Ascending aorta (tissue), 2 donors: Measurements from ENCODE around the gene PANK4. TPM values are rescaled to one million over a fixed set of nuclear protein-coding genes. Genes with fewer than 3 reads are reported as not detected.

Source experiments
- DNase-seq, 2 donors: peaks; one replicate each; pipeline ENCODE4 v3.0.0-alpha.2; 2019; ENCODE audit warnings: low spot score in 2 of 2
- H3K27ac ChIP-seq, 2 donors: fragments of 200-600 bp; sonication (generic); one replicate each; pipeline ENCODE4 v1.5.1; 2016 to 2017; ENCODE audit warnings: mild to moderate bottlenecking in 1 of 2
- H3K27me3 ChIP-seq: fragments of 200-600 bp; sonication (generic); one replicate; pipeline ENCODE4 v1.5.1; 2017
- H3K36me3 ChIP-seq, 2 donors: fragments of 200-600 bp; sonication (generic); one replicate each; pipeline ENCODE4 v1.5.1; 2016
- H3K4me1 ChIP-seq, 2 donors: fragments of 200-600 bp; sonication (generic); one replicate each; pipeline ENCODE4 v1.5.1; 2016 to 2017; ENCODE audit warnings: mild to moderate bottlenecking in 1 of 2
- H3K4me3 ChIP-seq, 2 donors: fragments of 200-600 bp; sonication (generic); one replicate each; pipeline ENCODE4 v1.5.1; 2016 to 2017; ENCODE audit warnings: mild to moderate bottlenecking in 1 of 2
- H3K9me3 ChIP-seq, 2 donors: fragments of 200-600 bp; sonication (generic); one replicate each; pipeline ENCODE4 v1.5.1; 2016
- intact Hi-C: fragments of 100-400 bp; cut with DNase I; formaldehyde crosslinking; loops from one replicate; pipeline ENCODE4 v1.15.1; 2023
- total RNA-seq: library from RNA; depleted of rRNA; stranded (reverse); fragments of >200 nt; gene quantifications from one replicate; pipeline ENCODE4 v1.1.0, GENCODE V29; 2016
- TF ChIP-seq, protein P1 (sequence below), 3 experiments: fragments of 200-600 bp in 2 of 3; fragments of 450-650 bp in 1 of 3; sonication (generic) in 2 of 3; IDR thresholded peaks; one replicate each; pipeline ENCODE4 v1.5.1; 2016 to 2019; ENCODE audit warnings: antibody characterized with exemption in 3 of 3, mild to moderate bottlenecking in 1 of 3, moderate library complexity in 1 of 3

PANK4 gene
- total RNA-seq, 1 donor from 2014 or later = 80.5 TPM

DNA sequence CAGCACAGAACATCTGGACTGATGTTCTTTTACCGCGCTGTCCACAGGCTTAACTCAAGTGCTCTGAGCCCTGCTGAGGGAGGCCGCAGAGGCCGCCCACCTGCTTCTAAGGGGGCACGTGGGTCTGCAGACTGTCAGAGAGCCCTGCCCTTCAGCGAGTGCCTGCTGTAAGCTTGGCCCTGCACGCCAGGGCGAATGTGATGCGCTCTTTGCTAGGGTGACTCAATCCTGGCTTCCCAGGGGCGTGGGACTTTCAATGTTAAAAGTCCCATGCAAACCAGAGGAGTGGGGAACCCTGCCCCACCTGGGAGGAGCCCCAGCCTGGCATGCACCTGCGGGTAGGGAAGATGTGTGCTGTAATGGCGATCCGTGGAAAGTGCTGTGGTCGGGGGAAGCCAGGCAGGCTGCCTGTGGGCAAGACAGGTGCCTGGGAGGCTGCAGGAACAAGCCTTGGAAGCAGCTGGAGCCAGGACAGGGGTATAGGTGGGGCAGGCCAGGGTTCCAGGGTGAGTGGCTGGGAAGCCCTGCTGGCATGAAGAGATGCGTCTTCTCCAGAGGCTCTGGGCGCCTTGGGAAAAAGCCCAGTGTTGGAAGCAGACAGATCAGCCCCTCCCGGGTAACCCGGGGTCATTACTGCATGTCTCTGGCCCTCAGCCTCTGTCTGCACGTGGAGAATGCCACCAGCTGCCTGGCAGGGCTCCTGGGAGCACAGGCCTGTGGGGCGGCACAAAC is 594 bp upstream of the PANK4 start:
- intact Hi-C loops = loop anchor here (1.0 to 5.0 kb wide), 6 partner anchors 21 to 335 kb away; partner anchors contain the start of genes FAAP20, MORN1, PRXL2B and RER1
- H3K9me3 ChIP-seq = no peaks in the 10 kb centered on the region
- no peaks in the 10 kb centered on the region for H3K36me3 ChIP-seq
- H3K27me3 ChIP-seq = no peaks in the 10 kb centered on the region
- TF ChIP-seq, protein P1, sequence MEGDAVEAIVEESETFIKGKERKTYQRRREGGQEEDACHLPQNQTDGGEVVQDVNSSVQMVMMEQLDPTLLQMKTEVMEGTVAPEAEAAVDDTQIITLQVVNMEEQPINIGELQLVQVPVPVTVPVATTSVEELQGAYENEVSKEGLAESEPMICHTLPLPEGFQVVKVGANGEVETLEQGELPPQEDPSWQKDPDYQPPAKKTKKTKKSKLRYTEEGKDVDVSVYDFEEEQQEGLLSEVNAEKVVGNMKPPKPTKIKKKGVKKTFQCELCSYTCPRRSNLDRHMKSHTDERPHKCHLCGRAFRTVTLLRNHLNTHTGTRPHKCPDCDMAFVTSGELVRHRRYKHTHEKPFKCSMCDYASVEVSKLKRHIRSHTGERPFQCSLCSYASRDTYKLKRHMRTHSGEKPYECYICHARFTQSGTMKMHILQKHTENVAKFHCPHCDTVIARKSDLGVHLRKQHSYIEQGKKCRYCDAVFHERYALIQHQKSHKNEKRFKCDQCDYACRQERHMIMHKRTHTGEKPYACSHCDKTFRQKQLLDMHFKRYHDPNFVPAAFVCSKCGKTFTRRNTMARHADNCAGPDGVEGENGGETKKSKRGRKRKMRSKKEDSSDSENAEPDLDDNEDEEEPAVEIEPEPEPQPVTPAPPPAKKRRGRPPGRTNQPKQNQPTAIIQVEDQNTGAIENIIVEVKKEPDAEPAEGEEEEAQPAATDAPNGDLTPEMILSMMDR (IDR thresholded peaks at IDR 0.05) = no peak
- peaks cover 37 to 58% of the 10 kb centered on the region in 2 donors for H3K4me1 ChIP-seq
- H3K27ac ChIP-seq = peak overlapping the region; percentile 46 to 68
- peak in 1 of 2 donors; percentile 72 for DNase-seq
- peak overlapping the region; percentile 75 to 80 for H3K4me3 ChIP-seq

DNA sequence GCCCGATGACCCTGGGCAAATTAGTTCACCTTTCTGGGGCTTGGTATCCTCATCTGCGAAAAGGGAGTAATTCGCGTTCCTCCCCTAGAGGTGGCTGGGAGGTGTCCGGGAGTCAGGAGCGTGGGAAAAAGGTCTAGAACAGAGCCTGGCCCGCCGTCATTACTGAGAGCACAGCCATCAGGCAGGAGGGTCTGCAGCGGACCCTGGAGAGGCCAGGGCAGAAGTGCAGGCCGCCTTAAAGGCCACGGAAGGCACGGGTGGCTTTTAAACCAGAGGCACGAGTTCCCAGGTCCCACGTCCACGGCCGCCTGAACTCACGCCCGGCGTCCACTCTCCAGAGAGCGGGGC is 850 bp downstream of the PANK4 start:
- peaks cover 9 to 11% of the 10 kb centered on the region in 2 donors for H3K36me3 ChIP-seq
- no peaks in the 10 kb centered on the region for H3K27me3 ChIP-seq
- intact Hi-C loops = loop anchor here (5.0 kb wide), 1 partner anchor 333 kb away; the partner anchor contains the start of gene FAAP20
- H3K9me3 ChIP-seq = no peaks in the 10 kb centered on the region
- no peak for DNase-seq
- H3K4me1 ChIP-seq = peaks cover 29 to 48% of the 10 kb centered on the region in 2 donors
- TF ChIP-seq, protein P1 (IDR thresholded peaks at IDR 0.05) = no peak
- H3K27ac ChIP-seq = peak overlapping the region; percentile 64 to 66
- peak overlapping the region; percentile 75 to 80 for H3K4me3 ChIP-seq

DNA sequence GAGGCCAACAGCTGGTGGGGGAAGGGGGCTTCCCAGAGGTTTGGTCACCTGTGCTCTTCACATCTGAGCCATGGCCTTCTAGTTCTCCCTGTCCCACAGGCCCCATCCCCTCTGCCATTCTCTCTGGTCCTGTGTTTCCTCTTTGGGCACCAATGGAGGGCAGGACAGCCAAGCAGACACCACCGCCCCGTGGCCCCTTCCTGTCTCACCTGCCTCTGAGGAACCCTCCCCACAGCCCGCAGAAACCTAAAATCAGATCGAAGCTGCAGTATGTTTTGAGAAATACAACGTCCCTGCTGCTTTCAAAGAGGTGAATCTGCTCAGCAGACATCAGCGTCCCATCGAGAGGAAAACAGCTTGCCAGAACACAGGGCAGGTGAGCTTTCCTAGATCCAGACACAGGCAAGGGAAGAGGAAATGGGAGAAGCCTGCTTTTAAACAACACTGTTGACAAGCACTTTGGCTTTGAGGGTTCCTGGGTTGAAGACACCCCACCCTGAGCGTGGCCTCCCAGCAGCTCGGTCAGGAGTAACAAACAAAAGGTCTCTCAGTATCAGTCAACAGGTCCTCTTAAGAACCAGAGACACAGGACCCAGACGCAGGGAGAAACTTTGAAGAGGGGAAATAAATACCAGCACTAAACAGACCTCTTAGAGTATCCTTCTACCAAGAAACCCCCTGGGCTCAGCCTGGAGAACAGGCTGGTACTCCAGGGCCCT is 2.3 kb downstream of the PANK4 start:
- intact Hi-C loops = no loop called here
- TF ChIP-seq, protein P1 (IDR thresholded peaks at IDR 0.05) = no peak
- Histone ChIP-seq H3K9me3 (no peaks in the 10 kb centered on the region), H3K4me3 (no peak overlapping the region), H3K27me3 (no peaks in the 10 kb centered on the region), H3K4me1 (peaks cover 20 to 42% of the 10 kb centered on the region in 2 donors), H3K27ac (no peak overlapping the region), H3K36me3 (peaks cover 24 to 26% of the 10 kb centered on the region in 2 donors)
- DNase-seq = no peak

DNA sequence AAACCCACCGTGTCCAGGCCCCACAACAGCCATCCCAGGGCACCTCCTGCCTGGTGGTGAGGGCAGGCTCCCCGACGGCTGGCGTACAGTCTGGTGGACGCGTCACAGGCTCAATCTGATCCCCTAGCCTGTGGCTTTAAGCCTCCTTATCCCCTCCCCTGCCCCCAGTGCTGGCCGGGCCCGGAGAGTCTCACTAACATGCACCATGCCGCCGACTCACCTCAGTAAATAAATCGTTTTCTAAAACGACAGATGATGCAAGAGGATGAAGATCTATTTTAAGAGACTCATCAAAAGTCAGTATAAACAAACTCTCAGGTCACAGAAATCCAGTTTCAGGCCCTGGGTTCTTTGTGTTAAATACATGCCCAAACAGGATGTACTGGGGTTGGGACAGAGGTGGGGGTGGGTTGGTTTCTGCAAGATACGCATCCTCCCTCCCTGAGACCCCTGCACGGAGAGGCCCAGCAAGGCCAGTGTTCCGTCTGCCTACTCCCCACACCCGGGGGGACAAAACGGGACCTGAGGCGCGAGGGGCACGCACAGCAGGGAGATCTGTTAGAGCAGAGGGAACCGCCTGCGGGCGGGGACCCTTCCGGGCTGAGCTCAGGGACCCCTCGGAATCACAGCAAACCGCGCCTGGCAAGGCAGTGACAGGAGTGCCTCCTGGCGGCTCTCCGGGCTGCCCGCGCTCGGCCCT is 3.1 kb downstream of the PANK4 start:
- Histone ChIP-seq H3K27ac (no peak overlapping the region), H3K4me1 (peaks cover 20 to 35% of the 10 kb centered on the region in 2 donors), H3K27me3 (no peaks in the 10 kb centered on the region), H3K9me3 (no peaks in the 10 kb centered on the region), H3K4me3 (no peak overlapping the region), H3K36me3 (peaks cover 31 to 34% of the 10 kb centered on the region in 2 donors)
- TF ChIP-seq, protein P1 (IDR thresholded peaks at IDR 0.05) = no peak
- intact Hi-C loops = no loop called here
- no peak for DNase-seq

DNA sequence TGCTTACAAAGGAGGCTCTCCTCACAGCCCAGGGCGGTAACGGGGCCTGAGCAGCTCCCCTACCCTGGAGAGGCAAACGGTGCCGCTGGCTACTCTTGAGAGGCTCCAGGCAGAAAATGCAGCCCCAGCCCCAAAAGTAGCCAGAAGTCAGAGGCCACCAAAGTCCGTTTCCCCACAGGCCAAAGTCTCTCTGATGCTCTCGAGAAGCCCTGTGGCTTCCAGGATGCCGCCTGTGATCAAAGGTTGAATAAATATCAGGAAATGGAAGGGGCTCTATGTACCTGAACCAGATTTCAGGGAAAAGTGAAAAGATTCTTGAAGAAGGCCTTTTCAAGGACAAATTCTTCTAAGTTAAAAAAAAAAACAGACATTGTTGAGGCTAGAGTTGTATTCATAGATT is 4.2 kb downstream of the PANK4 start:
- TF ChIP-seq, protein P1 (IDR thresholded peaks at IDR 0.05) = no peak
- H3K36me3 ChIP-seq = peaks cover 43 to 45% of the 10 kb centered on the region in 2 donors
- H3K27ac ChIP-seq = no peak overlapping the region
- H3K27me3 ChIP-seq = no peaks in the 10 kb centered on the region
- H3K4me3 ChIP-seq = no peak overlapping the region
- DNase-seq = no peak
- H3K9me3 ChIP-seq = no peaks in the 10 kb centered on the region
- H3K4me1 ChIP-seq = peaks cover 10 to 24% of the 10 kb centered on the region in 2 donors
- intact Hi-C loops = no loop called here
